GM08714 (cell line): ENCODE measurements around the gene FALEC.

Source experiments
- H3K4me3 ChIP-seq: fragments of 200-500 bp; sonication (Bioruptor generic); 2 replicates; pipeline ENCODE4 v1.5.1; 2014; ENCODE audit warnings: mild to moderate bottlenecking, low read length, inconsistent platforms
- ZNF274 ChIP-seq: IDR thresholded peaks from 2 replicates; pipeline ENCODE4 v1.6.1; 2012; ENCODE audit warnings: mild to moderate bottlenecking, low read depth, low read length

FALEC gene

GRCh38 chr1:150557065-150557600 is 41.6 kb downstream of the FALEC start:
- no peak overlapping the region for H3K4me3 ChIP-seq
- TF ChIP-seq ZNF274, result no peak

GRCh38 chr1:150557813-150558212 is 42.3 kb downstream of the FALEC start:
- no peak overlapping the region for H3K4me3 ChIP-seq
- TF ChIP-seq ZNF274, result no peak

- no peak for TF ChIP-seq ZNF274
- H3K4me3 ChIP-seq, result no peak overlapping the region
Measured at GRCh38 chr1:150558303-150558704, 42.8 kb downstream of the FALEC start.

- H3K4me3 ChIP-seq, result no peak overlapping the region
- no peak for TF ChIP-seq ZNF274
Measured at GRCh38 chr1:150558761-150559655, 43.5 kb downstream of the FALEC start.

GRCh38 chr1:150559656-150560010 is 44.1 kb downstream of the FALEC start:
- TF ChIP-seq ZNF274, result no peak
- H3K4me3 ChIP-seq, result no peak overlapping the region

- H3K4me3 ChIP-seq, result no peak overlapping the region
- no peak for TF ChIP-seq ZNF274
Measured at GRCh38 chr1:150560011-150560438, 44.5 kb downstream of the FALEC start.

GRCh38 chr1:150560576-150561253 is 45.2 kb downstream of the FALEC start:
- peak overlapping the region; percentile 72; the same call in 1 of the 2 replicates for H3K4me3 ChIP-seq
- TF ChIP-seq ZNF274, result no peak

- TF ChIP-seq ZNF274, result no peak
- H3K4me3 ChIP-seq, result peak overlapping the region; percentile 72
Measured at GRCh38 chr1:150561254-150561973, 45.9 kb downstream of the FALEC start.

GRCh38 chr1:150561974-150562445 is 46.5 kb downstream of the FALEC start:
- TF ChIP-seq ZNF274, result no peak
- H3K4me3 ChIP-seq, result peak overlapping the region; percentile 72

GRCh38 chr1:150562446-150563339 is 47.1 kb downstream of the FALEC start:
- no peak for TF ChIP-seq ZNF274
- peak overlapping the region; percentile 72; the same call in 1 of the 2 replicates for H3K4me3 ChIP-seq

- peak overlapping the region; percentile 58; the same call in 1 of the 2 replicates for H3K4me3 ChIP-seq
Measured at GRCh38 chr1:150563340-150564038, 47.9 kb downstream of the FALEC start.

More at GRCh38 chr1:150563340-150564038, 47.9 kb downstream of the FALEC start:
- no peak for TF ChIP-seq ZNF274
